ENCODE measurements around the gene BARX1.
"Not testable (repeated sequence)": the region's sequence is repeated elsewhere in the genome, so short reads cannot be mapped to it uniquely, and the experiment has no call there.

The BARX1 gene

DNA sequence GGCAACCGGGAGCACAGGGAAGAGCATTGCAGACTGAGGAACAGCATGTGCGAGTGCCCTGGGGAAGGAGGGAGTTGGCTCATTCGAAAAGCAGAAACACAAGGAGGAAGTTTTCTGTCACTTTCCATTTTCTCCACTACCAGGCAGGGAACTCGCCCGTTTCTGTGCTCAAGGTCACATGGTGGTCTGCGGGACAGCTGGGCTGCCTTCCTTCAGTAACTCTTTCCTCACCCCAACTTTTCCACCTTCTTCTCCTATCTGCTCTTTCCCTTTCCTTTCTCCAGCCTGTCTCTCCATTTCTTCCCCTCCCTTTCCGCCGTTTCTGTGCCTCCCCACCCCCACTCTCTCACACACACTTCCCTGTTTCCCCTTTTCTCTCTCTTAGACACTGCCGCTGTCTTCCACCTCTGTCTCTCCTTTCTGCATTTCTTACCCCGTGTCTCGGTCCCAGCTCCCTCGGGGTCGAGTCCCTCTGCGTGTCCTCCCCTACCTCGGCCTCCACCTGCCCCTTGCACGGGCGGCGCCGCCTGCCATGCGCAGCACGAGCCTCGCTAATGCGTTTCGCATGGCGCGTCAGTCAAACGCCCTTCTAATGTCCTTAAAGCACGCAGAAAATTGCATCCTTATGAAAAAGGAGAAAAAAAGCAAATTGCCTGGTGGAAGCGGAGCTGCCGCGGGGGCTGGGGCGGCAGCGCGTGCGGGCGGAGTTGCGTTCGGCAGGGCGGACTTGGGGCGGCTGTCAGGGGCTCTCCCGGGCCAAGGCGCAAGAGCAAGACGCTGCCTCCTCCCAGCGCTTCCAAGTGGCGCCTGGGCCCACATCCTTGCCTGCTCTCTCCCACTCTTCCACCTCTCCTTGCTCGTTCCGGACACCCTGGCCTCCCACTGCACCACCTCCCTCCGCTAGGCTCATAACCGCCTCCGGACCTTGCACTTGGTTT lies 9.5 kb downstream of the BARX1 start:
- no peak overlapping the region for H3K4me3 ChIP-seq (ENCODE audit: low read depth, low read length)
- TF ChIP-seq, protein P1, sequence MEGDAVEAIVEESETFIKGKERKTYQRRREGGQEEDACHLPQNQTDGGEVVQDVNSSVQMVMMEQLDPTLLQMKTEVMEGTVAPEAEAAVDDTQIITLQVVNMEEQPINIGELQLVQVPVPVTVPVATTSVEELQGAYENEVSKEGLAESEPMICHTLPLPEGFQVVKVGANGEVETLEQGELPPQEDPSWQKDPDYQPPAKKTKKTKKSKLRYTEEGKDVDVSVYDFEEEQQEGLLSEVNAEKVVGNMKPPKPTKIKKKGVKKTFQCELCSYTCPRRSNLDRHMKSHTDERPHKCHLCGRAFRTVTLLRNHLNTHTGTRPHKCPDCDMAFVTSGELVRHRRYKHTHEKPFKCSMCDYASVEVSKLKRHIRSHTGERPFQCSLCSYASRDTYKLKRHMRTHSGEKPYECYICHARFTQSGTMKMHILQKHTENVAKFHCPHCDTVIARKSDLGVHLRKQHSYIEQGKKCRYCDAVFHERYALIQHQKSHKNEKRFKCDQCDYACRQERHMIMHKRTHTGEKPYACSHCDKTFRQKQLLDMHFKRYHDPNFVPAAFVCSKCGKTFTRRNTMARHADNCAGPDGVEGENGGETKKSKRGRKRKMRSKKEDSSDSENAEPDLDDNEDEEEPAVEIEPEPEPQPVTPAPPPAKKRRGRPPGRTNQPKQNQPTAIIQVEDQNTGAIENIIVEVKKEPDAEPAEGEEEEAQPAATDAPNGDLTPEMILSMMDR (IDR thresholded peaks at IDR 0.05; ENCODE audit: low read depth, low read length, missing control alignments) = no peak
- DNase-seq (ENCODE audit: low read depth) = no peak

DNA sequence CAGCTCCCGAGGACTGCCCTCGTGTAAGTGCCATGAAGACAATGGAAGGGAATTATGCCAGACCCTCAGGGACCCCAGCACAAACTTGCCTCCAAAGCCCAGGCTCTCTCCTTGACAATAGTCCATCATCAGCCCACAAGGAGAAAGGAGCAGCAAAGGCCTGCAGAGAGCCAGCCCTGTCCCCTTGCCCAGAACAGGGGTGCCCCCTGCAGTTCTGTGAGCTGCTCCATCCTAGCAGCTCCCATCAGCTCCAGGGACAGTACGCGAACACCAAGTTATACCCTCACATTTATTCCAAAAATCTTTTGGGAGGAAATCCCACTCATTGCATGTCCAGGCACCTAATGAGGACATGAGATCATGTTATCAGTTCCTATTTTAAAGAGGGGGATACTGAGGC lies 11.1 kb downstream of the BARX1 start:
- DNase-seq (ENCODE audit: low read depth) = no peak
- TF ChIP-seq, protein P1 (IDR thresholded peaks at IDR 0.05; ENCODE audit: low read depth, low read length, missing control alignments) = no peak
- no peak overlapping the region for H3K4me3 ChIP-seq (ENCODE audit: low read depth, low read length)

DNA sequence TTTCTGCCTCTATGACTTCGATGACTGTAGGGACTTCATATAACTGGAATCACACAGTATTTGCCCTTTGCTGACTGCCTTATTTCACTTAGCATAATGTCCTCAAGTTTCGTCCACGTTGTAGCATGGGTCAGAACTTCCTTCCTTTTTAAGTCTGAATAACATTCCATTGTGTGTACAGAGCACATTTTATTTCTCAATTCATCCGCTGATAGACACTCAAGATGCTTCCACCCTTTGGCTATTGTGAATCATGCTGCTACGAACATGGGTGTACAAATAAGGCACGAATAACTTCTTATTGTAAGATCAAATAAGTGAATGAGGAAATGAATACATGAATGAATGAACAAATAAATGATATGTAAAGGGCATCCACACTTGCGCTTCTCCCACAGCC lies 13.0 kb downstream of the BARX1 start:
- no peak for DNase-seq (ENCODE audit: low read depth)
- TF ChIP-seq, protein P1 (IDR thresholded peaks at IDR 0.05; ENCODE audit: low read depth, low read length, missing control alignments) = no peak
- no peak overlapping the region for H3K4me3 ChIP-seq (ENCODE audit: low read depth, low read length)

DNA sequence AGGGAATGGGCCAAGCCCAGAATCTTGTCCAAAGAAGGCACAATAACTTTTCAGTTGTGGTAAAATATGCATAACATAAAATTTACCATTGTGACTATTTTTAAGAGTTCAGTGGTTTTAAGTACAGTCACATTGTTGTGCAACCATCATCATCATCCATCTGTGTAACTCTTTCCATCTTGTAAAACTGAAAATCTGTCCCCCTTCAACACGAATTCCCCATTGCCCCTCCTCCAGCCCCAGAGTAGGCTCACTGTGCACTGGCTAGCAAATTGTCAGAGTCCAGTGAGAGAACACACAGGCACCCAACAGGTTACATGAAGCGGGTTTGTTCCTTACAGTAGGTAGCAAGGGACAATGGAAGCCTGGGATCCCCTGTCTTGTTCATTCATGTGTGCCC lies 13.7 kb downstream of the BARX1 start:
- TF ChIP-seq, protein P1 (IDR thresholded peaks at IDR 0.05; ENCODE audit: low read depth, low read length, missing control alignments) = no peak
- H3K4me3 ChIP-seq (ENCODE audit: low read depth, low read length) = no peak overlapping the region
- no peak for DNase-seq (ENCODE audit: low read depth)

DNA sequence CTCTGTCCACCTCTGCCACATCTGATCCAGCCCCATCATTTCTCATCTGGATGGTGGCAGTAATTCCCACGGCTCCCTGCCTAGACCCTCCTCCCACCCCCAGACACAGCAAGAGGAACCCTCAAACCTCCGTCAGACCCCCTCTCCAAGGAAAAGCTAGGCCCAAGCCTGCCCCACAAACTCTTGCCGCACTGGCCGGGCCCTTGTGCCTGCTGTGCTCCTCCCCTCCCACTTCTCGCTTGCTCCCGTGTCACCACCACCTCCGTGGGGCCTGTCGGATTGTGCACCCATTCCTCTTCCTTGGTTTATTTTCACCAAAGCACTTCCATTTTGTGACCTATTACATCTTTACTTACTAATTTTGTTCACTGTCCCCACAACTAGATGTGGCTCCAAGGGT lies 14.2 kb downstream of the BARX1 start:
- no peak overlapping the region for H3K4me3 ChIP-seq (ENCODE audit: low read depth, low read length)
- no peak for DNase-seq (ENCODE audit: low read depth)
- TF ChIP-seq, protein P1 (IDR thresholded peaks at IDR 0.05; ENCODE audit: low read depth, low read length, missing control alignments) = no peak

DNA sequence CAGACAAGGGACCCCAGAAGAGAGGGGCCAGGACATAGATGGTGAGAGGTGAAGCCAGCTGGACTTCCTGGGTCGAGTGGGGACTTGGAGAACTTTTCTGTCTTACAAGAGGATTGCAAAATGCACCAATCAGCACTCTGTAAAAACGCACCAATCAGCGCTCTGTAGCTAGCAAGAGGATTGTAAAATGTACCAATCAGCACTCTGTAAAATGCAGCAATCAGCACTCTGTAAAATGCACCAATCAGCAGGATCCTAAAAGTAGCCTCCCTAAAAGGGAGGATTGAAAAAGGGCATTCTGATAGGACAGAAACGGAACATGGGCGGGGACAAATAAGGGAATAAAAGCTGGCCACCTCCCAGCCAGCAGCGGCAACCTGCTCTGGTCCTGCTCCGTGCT lies 15.6 kb downstream of the BARX1 start:
- not testable (repeated sequence) for DNase-seq (ENCODE audit: low read depth); H3K4me3 ChIP-seq (ENCODE audit: low read depth, low read length)

DNA sequence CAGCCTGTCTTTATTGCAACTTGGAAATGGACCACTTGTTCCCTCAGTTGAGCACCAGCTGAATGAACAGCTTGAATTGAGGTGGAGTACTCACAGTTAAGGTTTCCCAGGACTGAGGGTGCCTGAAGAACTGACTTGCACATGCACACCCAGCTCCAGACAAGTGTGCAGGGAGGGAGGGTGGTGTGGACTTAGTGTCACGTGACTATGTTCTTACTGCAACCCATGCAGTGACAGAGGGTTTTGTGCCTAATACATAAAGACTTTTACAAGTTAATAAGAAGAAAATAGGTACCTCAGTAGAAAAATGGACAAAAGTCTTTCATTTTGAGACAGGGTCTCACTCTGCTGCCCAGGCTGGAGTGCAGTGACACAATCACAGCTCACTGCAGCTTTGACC lies 18.0 kb downstream of the BARX1 start:
- no peak overlapping the region for H3K4me3 ChIP-seq (ENCODE audit: low read depth, low read length)
- TF ChIP-seq, protein P1 (IDR thresholded peaks at IDR 0.05; ENCODE audit: low read depth, low read length, missing control alignments) = no peak
- DNase-seq (ENCODE audit: low read depth) = no peak

All from GM12864 (cell line).